RWPE2 (cell line): ENCODE results near the gene LIMCH1.

Experiments
- ATAC-seq: fragments of 200-7000 bp; cut with Tn5 transposase; 3 replicates; pipeline ENCODE4 v1.9.1; 2021; ENCODE audit warnings: low read depth
- DNase-seq: peaks from one replicate; pipeline ENCODE4 v3.0.0-alpha.2; 2020; ENCODE audit warnings: low spot score
- H3K27ac ChIP-seq: fragments of 450-650 bp; 2 replicates; pipeline ENCODE4 v1.5.1; 2017; ENCODE audit warnings: mild to moderate bottlenecking; ENCODE audit not compliant: poor library complexity, severe bottlenecking
- H3K27me3 ChIP-seq: fragments of 250-450 bp; sonication (Bioruptor Pico); 2 replicates; pipeline ENCODE4 v1.5.1; 2021; ENCODE audit warnings: mild to moderate bottlenecking, moderate library complexity; ENCODE audit not compliant: insufficient read depth, poor library complexity, severe bottlenecking
- H3K36me3 ChIP-seq: fragments of 250-450 bp; sonication (Bioruptor Pico); 2 replicates; pipeline ENCODE4 v1.5.1; 2020; ENCODE audit warnings: low read depth, mild to moderate bottlenecking, moderate library complexity
- H3K4me1 ChIP-seq: fragments of 250-450 bp; sonication (Bioruptor Pico); 2 replicates; pipeline ENCODE4 v1.5.1; 2021; ENCODE audit warnings: mild to moderate bottlenecking, moderate library complexity; ENCODE audit not compliant: insufficient read depth, poor library complexity, severe bottlenecking
- H3K4me3 ChIP-seq: fragments of 250-450 bp; sonication (Bioruptor Pico); 2 replicates; pipeline ENCODE4 v1.5.1; 2021; ENCODE audit warnings: mild to moderate bottlenecking, moderate library complexity; ENCODE audit not compliant: severe bottlenecking
- H3K9me3 ChIP-seq: fragments of 250-450 bp; sonication (Bioruptor Pico); 2 replicates; pipeline ENCODE4 v1.5.1; 2021; ENCODE audit warnings: mild to moderate bottlenecking, moderate library complexity; ENCODE audit not compliant: severe bottlenecking
- TF ChIP-seq, protein P1 (sequence below): fragments of 450-650 bp; IDR thresholded peaks from one replicate; pipeline ENCODE4 v1.5.1; 2017; ENCODE audit warnings: mild to moderate bottlenecking, moderate library complexity; ENCODE audit not compliant: poor library complexity, severe bottlenecking

The LIMCH1 gene

DNA sequence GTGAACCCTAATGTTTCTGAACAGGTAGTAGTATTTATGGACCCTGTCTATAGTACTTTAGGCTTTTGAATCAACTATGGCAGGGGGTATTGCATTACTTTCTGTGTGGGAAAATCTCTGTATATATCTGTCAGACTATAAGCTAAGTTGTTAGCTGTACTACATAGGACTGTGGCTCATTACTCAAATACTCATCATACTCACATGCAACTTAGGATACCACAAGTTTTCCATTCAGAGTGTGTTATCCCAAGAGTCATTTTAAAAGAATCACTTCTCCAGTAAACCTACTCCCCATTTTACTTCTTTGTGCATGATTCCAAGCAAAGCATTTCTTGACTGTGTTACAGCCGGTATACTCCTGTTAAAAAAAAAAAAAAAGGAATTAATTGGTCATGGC, 115.0 kb downstream of the LIMCH1 start:
- no peaks in the 10 kb centered on the region for H3K4me1 ChIP-seq
- TF ChIP-seq, protein P1, sequence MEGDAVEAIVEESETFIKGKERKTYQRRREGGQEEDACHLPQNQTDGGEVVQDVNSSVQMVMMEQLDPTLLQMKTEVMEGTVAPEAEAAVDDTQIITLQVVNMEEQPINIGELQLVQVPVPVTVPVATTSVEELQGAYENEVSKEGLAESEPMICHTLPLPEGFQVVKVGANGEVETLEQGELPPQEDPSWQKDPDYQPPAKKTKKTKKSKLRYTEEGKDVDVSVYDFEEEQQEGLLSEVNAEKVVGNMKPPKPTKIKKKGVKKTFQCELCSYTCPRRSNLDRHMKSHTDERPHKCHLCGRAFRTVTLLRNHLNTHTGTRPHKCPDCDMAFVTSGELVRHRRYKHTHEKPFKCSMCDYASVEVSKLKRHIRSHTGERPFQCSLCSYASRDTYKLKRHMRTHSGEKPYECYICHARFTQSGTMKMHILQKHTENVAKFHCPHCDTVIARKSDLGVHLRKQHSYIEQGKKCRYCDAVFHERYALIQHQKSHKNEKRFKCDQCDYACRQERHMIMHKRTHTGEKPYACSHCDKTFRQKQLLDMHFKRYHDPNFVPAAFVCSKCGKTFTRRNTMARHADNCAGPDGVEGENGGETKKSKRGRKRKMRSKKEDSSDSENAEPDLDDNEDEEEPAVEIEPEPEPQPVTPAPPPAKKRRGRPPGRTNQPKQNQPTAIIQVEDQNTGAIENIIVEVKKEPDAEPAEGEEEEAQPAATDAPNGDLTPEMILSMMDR = no peak
- H3K4me3 ChIP-seq = no peak overlapping the region
- no peaks in the 10 kb centered on the region for H3K9me3 ChIP-seq
- peaks cover 62% of the 10 kb centered on the region for H3K36me3 ChIP-seq
- DNase-seq (no peak), ATAC-seq (no peak)
- H3K27me3 ChIP-seq = no peaks in the 10 kb centered on the region
- no peak overlapping the region for H3K27ac ChIP-seq

DNA sequence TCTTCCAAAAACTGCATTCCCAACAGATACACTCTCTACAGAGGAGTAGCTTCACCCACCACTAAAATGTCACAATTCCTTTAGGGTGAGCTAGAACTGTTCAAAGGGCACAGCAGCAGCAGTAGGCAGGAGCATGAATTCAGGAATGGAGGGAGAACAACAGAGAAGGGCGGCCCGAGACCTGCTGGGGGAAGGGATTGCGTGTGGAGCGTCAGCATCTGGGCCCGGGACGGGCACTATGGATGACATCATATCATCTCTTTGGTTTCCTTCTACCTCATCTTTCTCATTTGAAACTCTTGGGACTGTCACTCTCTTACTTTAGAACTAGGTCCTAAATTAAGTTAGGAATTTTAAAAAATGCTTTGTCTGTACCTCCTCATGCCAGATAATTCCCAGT, 115.6 kb downstream of the LIMCH1 start:
- Histone ChIP-seq H3K9me3 (no peaks in the 10 kb centered on the region), H3K4me1 (no peaks in the 10 kb centered on the region), H3K27me3 (no peaks in the 10 kb centered on the region), H3K4me3 (no peak overlapping the region), H3K36me3 (peaks cover 57% of the 10 kb centered on the region), H3K27ac (no peak overlapping the region)
- DNase-seq = no peak
- ATAC-seq = no peak
- TF ChIP-seq, protein P1 = no peak

DNA sequence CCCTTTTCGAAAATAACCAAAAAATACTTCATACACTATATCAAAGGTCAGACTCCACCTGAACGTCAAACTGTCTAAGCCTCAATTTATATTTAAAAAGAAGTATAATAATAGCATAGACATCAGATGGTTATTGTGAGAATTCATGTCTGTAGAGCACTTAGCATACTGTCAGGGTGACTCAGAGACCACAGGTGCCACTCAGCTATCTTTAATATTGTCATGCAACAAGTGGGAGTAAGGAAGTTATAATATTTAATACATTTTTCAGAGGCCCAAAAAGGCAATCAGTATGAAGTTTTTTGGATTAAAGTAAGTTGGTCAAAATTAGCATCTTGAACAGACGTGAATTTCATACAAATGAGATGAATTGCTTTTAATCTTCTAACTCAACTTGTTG, 117.2 kb downstream of the LIMCH1 start:
- no peak overlapping the region for H3K27ac ChIP-seq
- ATAC-seq = peak; percentile 54

DNA sequence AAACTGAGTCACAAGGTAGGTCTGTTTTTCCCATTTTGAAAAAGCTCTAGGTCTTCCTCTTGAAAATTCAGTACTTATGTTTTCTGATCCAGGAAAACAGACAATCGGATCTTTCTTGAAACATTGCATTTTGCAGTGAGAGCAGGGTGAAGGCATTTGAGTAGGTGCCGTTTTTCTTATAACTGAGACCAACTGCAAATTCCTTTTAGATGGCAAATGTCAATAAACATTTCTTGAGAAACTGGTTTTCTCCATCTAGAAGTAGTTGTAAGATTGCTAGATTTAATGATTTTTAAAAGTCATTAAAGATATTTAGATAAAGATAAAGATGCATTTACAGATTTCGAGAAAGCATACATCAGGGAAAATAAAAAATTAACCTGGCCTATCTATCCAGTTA, 118.1 kb downstream of the LIMCH1 start:
- no peaks in the 10 kb centered on the region for H3K27me3 ChIP-seq
- DNase-seq (no peak), ATAC-seq (no peak)
- H3K36me3 ChIP-seq = peaks cover 37% of the 10 kb centered on the region
- H3K4me3 ChIP-seq = no peak overlapping the region
- no peaks in the 10 kb centered on the region for H3K9me3 ChIP-seq
- H3K27ac ChIP-seq = no peak overlapping the region
- H3K4me1 ChIP-seq = no peaks in the 10 kb centered on the region
- TF ChIP-seq, protein P1 = no peak

More for the DNA sequence above, 117.2 kb downstream of the LIMCH1 start:
- TF ChIP-seq, protein P1 = no peak
- H3K4me3 ChIP-seq = no peak overlapping the region
- no peaks in the 10 kb centered on the region for H3K9me3 ChIP-seq
- no peaks in the 10 kb centered on the region for H3K27me3 ChIP-seq
- H3K4me1 ChIP-seq = no peaks in the 10 kb centered on the region
- H3K36me3 ChIP-seq = peaks cover 44% of the 10 kb centered on the region
- DNase-seq = no peak

DNA sequence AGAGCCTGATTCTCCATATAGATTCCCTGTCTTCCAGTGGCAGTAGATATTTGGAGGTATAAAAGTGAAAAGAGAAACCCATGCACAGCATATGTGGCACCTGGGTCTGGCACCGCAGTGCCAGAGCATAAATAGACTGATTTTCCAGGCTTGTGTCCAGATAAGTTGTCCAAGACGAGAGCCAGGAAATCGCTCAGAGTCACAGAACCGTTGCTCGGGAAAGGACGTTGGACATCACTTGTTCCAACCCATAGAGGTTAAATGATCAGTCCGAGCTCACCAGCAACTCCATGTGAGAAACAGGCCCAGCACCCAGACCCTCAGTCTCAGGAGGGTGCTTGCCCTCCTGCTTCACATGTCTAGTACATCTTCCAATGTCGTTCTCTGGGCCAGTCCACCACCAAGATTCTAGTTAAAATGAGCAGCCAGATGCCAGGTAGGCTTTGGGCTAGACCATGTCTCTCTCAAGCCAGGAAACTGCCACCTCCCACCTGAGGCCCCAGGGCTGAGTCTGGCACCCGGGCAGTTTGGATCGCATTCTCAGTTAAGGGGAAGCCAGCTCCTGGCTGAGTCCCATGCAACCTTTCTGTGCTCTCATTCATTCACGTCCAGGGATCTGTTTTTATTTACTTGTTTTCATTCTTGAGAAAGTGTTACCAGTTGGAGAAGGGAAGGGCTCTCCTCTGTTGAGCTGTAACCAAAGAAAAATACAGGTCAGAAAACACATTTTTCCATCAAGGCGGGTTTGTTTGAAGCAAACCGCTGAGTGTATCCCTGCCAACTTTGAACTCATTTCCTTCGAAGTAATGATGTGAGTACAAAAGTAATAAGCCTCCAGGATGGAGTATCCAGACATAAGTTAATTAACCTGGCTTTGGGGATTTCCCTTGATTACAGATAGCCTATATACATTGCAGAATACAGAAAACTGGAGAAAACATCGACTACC, 118.9 kb downstream of the LIMCH1 start:
- TF ChIP-seq, protein P1 = no peak
- no peak overlapping the region for H3K4me3 ChIP-seq
- H3K27ac ChIP-seq = no peak overlapping the region
- peaks cover 35% of the 10 kb centered on the region for H3K36me3 ChIP-seq
- DNase-seq (no peak), ATAC-seq (no peak)
- H3K27me3 ChIP-seq = no peaks in the 10 kb centered on the region
- no peaks in the 10 kb centered on the region for H3K9me3 ChIP-seq
- H3K4me1 ChIP-seq = no peaks in the 10 kb centered on the region
